HL-60 (cell line): Measurements from ENCODE around the gene S100A16.
A peak's percentile ranks its signal among the peaks of the same experiment; 100 is the strongest.

ENCODE experiments used
- DNase-seq, 2 experiments: peaks; one replicate each; pipeline ENCODE4 v3.0.0-alpha.2; 2010 to 2020; ENCODE audit warnings: low read depth in 1 of 2, low spot score in 1 of 2
- H3K27ac ChIP-seq: fragments of 250-450 bp; sonication (Bioruptor Pico); replicated peaks from 2 replicates; pipeline ENCODE4 v1.5.1; 2020; ENCODE audit warnings: mild to moderate bottlenecking, moderate library complexity
- H3K27me3 ChIP-seq: fragments of 250-450 bp; sonication (Bioruptor Pico); 2 replicates; pipeline ENCODE4 v1.5.1; 2021; ENCODE audit warnings: mild to moderate bottlenecking, moderate library complexity; ENCODE audit not compliant: insufficient read depth, poor library complexity, severe bottlenecking
- H3K4me3 ChIP-seq: replicated peaks from 2 replicates; pipeline ENCODE4 v1.5.1; 2011; ENCODE audit warnings: mild to moderate bottlenecking, control low read depth, low read length; ENCODE audit not compliant: insufficient read depth
- CTCF ChIP-seq: IDR thresholded peaks from one replicate; pipeline ENCODE4 v1.5.1; 2011; ENCODE audit warnings: low read length, control low read depth, inconsistent platforms; ENCODE audit not compliant: insufficient read depth
- GABPA ChIP-seq: IDR thresholded peaks from 2 replicates; pipeline ENCODE4 v1.6.1; 2012; ENCODE audit warnings: low read depth
- POLR2AphosphoS5 ChIP-seq: IDR thresholded peaks from 2 replicates; pipeline ENCODE4 v1.6.1; 2012; ENCODE audit warnings: low read depth
- REST ChIP-seq: IDR thresholded peaks from 2 replicates; pipeline ENCODE4 v1.6.1; 2012; ENCODE audit warnings: low read depth; ENCODE audit not compliant: insufficient replicate concordance
- SPI1 ChIP-seq: IDR thresholded peaks from 2 replicates; pipeline ENCODE4 v1.6.1; 2012; ENCODE audit warnings: low read depth, mild to moderate bottlenecking, borderline replicate concordance

The S100A16 gene

GRCh38 chr1:153659175-153659534 is 46.2 kb upstream of the S100A16 start:
- Histone ChIP-seq H3K4me3 (peak overlapping the region; percentile 86), H3K27ac (peak overlapping the region; percentile 91), H3K27me3 (no peaks in the 10 kb centered on the region)
- no peak for TF ChIP-seq POLR2AphosphoS5
- no peak for TF ChIP-seq SPI1
- no peak for TF ChIP-seq CTCF
- TF ChIP-seq GABPA, result no peak
- no peak for TF ChIP-seq REST
- no peak for DNase-seq

- DNase-seq, result peak; percentile 62 to 93
- H3K4me3 ChIP-seq, result peak within 1 kb of the TSS; percentile 86
- peak within 1 kb of the TSS; percentile 91 for H3K27ac ChIP-seq
- TF ChIP-seq SPI1 (peak; percentile 6; the same call in 1 of the 2 replicates), POLR2AphosphoS5 (peak; percentile 74; the same call in 1 of the 2 replicates), GABPA (no peak), REST (no peak), CTCF (no peak)
- H3K27me3 ChIP-seq, result no peaks in the 10 kb centered on the region
Measured at GRCh38 chr1:153658400-153659174, 45.6 kb upstream of the S100A16 start, which contains the start of gene SNAPIN. SNAPIN (plus strand) TSS chr1:153658703; CDS start chr1:153658744, 41 bp downstream.

GRCh38 chr1:153655333-153655732 is 42.4 kb upstream of the S100A16 start:
- Histone ChIP-seq H3K4me3 (no peak overlapping the region), H3K27ac (no peak overlapping the region), H3K27me3 (no peaks in the 10 kb centered on the region)
- no peak for DNase-seq
- no peak for TF ChIP-seq SPI1
- no peak for TF ChIP-seq REST
- TF ChIP-seq CTCF, result no peak
- no peak for TF ChIP-seq POLR2AphosphoS5
- TF ChIP-seq GABPA, result no peak
